Inferior parietal cortex (tissue), 1 donor: ENCODE results near the gene AFAP1L2.

Source experiments
- DNase-seq: peaks from one replicate; pipeline ENCODE4 v3.0.0-alpha.2; 2016; ENCODE audit errors: extremely low spot score

Gene AFAP1L2

DNA sequence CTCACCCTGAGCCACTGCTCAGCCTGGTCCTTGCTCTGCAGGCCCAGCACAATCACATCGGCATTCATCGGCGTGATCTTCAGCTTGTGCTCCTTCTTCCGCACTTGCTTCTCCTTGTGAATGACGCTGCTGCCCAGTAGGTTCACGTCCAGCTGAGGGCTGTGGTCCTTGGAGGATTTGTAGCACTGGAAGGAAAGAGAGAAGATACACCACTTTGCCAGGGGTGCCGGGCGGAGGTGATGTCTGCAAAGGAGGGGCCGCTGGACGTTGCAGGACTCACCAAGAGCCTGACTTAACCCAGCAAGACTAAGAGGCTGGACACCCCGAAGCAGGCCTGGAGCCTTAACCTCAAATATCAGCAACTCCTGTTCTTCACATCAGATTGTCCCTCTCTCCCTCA is 90.4 kb downstream of the AFAP1L2 start:
- DNase-seq: no peak

DNA sequence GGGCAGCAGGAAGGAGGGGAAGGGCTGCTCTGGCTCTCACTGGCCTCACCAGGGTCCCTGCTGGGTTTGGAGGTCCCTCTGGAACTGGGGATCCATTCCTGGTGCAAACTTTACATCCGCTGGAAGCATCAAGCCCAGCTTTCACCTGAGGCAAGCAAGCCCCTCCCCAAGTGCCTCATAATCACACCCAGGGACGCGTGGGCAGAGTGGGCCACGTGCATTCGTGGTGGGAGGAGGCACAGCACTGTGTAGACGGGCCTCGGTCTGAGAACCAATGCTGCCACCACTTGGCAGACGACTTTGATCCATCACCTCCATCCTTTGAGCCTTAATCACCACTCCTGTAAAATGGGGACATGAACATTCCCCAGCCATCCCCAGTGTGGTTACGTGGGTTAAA is 91.2 kb downstream of the AFAP1L2 start:
- DNase-seq: no peak

DNA sequence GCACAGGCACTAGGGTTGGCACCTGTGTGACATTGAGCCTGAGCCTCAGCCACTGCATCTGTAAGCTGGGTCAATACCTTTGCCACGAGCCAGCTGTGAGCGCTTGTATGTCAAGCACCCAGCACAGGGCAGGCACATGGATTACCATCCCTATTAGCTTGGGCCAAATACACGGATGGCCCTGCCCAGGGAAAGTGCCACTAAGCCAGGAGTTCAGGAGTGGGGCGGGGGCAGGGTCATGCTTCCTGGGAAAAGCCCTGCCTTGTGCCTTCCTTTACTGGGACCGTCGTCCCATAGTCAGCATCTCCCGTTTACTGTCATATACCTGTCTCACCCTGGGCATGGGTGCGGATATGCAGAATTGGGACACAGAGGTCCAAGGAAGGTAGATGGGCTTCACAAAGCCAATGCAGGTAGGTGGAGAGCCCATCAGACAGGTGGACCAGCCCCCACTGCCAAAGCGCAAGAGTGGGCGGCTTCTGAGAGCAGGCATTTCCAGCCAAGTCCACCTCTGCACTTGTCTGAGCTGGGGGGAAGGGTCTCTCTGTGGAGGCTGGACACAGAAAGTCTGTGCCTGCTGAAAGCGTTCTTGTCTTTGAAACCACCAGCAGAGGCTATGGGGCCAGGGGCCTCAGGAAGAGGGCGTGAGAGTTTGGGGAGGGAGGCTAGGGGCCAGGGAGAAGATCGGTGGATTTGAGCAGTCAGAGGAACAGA is 92.6 kb downstream of the AFAP1L2 start:
- DNase-seq: no peak

DNA sequence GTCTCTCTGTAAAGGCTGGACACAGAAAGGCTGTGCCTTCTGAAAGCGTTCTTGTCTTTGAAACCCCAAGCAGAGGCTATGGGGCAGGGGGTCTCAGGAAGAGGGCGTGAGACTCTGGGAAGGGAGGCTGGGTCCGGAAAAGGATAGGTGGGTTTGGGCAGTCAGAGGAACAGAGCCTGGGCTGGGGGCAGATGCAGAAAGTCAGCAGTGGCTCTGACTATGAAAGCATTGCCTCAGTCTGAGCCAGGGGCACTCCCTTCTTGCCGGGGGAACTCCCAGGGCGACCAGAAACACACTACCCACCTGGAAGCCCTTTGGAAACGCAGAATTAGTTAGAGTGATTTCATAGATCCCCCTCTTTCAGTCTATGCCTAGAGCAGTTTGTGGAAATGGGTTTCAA is 93.3 kb downstream of the AFAP1L2 start:
- DNase-seq: no peak

DNA sequence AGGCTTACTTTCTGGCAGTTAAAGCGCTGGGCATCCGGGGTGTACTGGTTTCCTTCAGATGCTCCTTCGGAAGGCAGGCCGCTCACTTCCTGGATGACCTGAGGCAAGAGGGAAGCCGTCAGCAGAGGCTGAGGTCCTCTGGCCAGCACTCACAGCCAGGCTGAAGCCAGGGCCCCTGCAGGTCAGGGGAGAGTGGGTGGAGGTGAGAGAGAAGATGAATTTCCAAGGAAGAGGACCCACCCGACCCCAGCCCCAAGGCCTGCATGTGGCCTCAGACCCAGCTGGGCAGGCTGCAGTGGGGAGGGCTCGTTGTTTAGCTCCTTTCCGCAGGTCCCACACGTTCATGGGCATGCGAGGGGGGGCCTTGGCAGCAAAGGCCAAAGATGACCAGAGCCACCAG is 94.0 kb downstream of the AFAP1L2 start:
- no peak for DNase-seq

DNA sequence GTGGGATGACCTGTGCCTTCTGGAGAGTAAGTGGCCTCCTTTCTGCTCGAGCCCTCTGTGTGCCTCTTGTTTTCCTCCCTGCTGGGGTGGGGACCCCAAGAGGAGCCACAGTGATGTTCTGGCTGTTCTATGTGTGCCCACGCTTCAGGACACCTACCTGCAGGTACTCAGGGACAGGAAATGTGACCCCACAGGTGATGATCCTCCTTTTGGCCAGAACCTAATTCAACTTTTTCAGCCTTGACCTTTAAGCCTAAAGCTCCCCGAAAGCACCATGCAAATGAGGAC is 95.0 kb downstream of the AFAP1L2 start:
- DNase-seq: no peak

DNA sequence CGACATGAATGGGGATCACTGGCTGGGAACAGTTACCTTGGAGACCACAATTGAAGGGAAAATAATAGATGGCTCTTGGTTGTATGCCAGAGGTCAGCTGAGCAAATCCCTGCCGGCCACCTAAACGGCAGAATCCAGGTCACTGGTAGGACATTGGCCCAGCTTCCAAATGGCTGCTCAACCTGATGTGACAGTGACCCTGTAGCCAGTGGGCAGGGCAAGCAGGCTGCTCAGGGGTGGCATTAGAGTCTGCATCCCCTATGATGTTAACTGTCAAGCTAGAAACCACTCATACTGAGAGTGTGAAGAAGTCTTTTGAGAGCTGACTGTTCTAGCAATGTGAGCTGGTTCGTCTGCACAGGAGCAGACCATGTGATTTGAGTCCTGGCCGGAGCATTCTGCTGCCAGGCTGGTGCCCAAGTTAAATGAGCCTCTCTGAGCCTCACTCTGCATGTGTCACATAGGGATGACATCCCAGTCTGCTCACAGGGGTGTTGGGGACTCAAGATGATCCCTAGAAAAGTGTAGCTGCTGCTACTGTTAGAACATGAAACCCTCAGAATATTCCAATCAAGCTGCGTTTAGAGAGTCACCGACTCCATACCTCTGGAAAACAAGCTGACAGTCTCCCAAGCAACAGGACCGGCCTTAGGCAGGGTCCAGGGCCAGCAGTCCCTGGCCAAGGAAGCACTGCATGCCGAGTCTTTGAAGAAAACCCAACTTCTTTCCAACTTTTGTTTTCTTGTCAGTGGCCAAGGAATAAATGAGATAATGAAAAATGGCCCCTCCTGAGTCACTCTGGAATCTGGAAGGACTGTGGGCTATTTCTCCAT is 95.6 kb downstream of the AFAP1L2 start:
- DNase-seq: peak; percentile 27

DNA sequence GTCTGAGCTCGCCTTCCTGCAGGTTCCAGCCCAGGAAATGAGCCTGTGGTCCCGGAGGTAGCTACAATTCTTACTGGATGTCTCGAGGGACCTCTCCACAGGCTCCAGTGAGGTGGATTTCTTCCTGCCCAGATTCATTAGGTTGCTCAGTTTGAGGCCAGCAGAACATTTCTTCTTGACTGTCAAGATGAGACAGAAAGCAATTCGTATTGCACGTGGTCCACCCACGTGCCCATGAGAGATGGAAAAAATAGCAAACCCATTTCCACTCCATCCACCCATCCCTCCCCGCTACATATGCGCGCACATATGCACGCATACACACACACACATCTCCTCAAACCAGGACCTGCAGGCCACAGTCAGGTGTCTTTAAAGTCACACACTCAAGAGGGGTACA is 96.6 kb downstream of the AFAP1L2 start:
- DNase-seq: peak; percentile 40

DNA sequence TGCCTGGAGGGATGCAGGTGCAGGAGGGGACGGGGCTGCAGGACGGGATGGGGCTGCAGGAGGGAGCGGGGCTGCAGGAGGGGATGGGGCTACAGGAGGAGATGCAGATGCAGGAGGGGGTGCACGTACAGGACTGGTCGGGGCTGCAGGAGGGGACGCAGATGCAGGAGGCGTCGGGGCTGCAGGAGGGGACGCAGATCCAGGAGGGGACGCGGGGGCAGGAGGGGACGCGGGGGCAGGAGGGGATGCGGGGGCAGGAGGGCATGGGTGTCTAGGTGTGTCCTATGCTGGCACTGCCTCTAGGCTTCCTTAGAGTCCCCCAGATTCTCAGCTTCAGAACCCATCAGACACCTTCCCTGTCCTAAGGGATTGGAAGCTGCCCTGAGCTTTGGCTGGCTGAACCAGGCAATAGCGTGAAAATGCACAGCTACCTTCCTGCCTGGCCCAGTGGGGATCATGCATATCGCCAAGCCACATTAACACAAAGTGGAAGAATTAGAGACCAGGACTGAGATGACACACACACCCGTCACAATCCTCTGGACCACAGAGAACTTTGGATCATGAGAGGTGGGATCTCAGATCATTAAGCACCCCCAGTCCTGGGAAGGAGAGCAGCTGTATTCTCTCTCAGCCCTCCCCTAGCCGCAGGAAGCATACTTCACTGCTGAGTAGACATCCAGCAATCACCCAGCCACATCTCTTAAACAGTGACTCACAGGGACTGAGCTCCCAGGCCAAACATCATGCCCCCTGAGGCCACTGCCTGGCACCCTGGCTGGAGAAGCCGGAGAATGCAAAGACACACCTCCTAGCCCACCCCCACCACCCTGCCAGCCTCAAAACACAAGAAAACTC is 98.0 kb downstream of the AFAP1L2 start:
- no peak for DNase-seq

DNA sequence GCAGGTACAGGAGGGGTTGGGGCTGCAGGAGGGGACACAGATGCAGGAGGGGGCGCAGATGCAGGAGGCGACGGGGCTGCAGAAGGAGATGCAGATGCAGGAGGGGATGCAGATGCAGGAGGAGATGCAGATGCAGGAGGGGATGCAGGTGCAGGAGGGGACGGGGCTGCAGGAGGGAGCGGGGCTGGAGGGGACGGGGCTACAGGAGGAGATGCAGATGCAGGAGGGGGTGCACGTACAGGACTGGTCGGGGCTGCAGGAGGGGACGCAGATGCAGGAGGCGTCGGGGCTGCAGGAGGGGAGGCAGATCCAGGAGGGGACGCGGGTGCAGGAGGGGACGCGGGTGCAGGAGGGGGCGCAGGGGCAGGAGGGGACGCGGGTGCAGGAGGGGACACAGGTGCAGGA is 98.8 kb downstream of the AFAP1L2 start:
- no peak for DNase-seq

DNA sequence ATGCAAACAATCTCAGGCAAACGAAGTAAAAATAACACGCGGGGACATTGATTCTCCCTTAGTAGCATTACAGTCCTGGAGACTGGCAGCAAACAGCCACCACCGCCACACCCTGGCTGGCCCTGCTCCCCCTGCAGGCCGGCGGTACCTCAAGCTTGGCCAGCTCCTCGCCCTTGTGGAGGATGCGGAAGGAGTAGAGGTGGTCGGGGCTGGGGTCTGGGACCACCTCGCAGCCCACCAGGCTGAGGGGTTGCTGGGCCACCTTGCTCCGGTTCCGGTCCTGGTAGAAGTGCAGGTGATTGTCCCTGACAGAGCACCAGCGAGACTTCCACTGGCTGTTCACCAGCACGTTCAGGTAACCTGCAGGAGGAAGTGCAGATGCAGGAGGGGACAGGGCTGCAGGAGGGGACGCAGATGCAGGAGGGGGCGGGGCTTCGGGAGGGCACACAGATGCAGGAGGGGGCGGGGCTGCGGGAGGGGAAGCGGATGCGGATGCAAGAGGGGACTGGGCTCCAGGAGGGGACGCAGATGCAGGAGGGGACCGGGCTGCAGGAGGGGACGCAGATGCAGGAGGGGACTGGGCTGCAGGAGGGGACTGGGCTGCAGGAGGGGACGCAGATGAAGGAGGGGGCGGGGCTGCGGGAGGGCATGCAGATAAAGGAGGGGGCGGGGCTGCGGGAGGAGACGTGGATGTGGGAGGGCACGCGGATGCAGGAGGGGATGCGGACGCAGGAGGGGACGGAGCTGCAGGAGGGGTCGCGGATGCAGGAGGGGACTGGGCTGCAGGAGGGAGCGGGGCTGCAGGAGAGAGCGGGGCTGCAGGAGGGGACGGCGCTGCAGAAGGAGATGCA is 99.5 kb downstream of the AFAP1L2 start:
- DNase-seq: no peak

DNA sequence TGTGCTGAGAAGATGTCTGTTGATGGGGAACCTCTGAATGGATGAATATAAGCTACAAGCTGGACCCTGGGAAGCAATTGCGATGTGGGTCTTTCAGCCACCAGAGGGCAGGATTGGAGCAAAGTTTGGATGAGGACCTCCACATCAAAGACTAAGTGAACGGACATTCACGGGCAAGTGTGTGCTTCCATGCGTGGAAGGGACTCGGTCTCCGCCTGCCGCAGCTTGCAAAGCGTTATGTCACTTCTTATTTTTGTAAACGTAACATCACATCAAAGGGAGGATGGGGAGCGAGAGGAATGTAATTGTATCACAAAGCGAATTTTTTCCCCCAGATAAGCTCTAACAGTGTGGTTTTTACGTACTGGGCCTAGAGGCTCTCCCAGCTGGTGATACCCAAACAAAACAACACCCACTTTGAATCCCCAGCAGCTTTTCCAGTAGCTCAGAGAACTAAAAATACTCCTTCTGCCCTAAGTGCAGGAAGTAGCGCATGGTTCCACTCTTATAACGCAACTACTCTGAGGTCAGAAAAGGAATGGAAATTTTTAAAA is 100.2 kb downstream of the AFAP1L2 start:
- peak; percentile 95 for DNase-seq

DNA sequence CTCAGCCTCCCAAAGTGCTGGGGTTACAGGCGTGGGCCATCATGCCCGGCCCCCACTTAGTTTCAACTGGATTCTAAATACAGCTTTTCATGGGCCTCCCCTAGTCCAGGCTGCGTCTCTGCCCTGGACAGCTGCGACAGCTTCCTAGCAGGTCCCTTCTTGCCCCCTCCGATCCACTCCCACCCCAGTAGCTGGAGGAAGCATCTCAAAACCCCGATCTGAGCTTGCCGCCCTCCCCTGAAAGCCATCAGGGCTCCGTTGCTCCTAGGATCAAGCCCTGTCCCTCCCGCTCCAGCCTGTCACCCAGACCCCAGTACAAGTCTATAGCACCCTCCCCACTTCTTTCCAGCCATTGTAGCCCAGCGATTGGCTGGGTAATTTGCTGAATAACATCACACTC is 100.7 kb downstream of the AFAP1L2 start:
- DNase-seq: no peak

DNA sequence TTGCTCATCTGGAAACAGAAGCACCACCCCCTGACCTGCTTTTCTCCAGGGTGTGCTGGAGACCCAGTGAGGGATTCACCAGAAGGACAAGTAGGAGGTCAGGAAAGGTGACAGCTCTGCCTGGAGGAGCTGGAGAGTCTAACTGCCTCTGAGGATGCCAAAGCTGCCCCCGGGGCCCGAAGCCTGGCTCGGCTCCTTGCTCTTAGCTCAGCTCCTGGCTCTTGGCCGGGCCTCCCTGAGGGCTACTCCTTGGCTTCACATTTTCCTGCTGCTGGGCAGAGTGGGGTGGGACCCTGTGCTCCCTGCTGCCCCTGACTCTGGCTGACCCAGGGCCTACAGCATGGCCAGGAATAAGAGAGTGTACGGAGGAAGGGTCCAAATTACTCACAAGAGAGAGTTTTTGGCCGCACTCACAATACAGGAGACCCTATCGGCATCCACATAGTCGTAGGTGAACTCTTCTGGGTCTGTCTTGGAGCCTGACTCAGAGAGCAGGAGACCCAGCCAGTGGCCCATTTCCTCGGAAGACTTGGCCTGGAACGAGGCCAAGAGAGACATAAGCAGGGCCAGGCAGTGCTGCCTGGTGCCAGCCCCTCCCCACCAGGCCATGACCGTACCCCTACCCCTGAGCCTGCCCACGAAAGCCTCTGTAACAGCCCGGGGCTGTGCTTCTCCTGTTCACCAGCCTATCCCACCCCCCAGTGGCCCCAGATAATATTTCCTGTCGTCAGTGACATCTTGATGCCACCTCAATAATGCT is 102.2 kb downstream of the AFAP1L2 start:
- no peak for DNase-seq

DNA sequence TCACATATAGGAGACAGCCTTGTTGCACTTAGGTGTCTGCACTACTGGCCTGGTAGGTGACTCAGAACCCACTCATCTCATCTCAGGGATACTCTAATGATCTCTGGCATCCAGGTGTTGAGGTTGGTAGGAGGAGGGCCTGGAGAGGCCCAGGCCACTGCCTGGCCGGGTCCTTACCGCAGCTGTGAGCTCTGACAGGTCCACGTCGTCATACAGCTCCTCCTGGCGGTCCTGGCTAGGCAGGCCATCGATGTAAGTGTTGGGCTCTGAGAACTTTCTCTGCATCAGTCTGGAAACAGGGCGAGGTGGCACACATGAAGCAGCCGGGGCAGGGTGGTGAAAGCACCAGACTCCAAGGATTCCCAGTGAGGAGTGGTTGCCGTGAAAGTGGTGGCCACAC is 103.1 kb downstream of the AFAP1L2 start:
- DNase-seq: no peak

DNA sequence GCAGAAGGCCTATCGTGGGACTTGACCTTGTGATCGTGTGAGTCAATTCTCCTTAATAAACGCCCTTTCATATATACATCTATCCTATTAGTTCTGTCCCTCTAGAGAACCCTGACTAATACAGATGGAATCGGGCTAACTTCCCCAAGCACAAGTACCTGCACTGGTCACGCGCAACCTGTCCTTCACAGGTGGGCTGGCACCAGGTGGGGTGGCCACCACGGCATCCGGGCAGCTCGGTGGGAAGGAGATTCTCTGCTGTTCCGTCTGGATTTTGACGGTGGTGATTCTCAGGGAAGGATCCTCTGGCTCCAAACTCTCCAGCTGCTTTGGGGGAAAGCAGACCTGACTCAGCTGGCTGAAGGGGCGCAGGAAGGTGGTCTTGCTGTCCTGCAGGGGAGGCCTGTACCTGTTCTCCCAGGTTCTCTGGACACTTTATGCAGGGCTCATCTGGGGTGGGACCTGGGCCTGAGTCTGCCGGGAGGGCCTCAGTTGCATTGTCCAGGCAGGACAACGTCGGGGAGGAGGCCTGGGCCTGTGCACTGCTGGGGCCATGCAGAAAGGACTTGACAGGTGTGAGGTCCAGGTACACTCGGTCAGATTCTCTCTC is 104.2 kb downstream of the AFAP1L2 start:
- DNase-seq: no peak

DNA sequence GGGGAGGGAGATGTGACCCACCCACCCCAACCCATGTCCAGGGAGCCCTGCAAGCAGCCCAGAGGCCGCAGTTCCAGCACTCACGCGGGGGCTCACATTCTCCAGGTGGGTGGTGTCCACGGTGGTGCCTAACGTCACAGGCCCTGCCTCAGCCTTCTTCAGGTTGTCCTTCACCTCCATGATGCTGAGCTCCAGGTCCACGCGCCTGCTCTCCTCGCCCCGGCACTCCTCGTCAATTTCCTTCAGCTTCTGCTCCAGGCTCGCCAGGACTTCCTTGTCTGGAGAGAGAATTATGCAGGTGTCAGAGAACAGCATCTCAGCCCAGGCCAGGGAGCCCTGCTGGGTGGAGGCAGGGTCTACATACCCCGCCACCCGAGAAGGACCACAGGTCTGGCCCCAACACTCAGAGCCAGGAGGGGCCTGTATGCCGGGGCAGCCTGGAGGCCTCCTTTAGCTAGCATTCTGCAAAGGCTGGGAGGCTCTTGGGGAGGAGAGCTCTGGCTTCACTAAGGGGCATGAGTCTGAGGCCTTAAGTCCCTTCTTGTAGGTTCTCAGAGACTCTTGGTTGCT is 107.1 kb downstream of the AFAP1L2 start:
- no peak for DNase-seq

DNA sequence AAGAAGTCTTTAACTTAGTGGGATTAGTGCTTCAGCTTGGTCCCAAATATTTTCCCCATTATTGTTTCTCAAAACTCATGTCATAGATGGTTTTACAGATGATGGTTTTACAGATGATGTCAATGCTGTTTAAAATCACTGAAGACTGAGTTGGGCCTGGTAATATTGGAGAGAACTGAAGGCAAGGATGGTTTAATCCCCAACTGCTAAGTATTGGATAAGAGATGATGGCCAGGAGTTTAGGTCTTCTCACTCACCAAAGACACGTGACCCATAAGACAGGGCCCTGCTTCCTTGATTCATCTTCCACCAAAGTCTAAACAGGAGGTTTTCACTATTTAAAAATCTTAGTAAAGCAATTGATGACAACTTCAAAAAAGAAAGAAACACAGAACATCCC is 108.9 kb downstream of the AFAP1L2 start:
- DNase-seq: no peak

DNA sequence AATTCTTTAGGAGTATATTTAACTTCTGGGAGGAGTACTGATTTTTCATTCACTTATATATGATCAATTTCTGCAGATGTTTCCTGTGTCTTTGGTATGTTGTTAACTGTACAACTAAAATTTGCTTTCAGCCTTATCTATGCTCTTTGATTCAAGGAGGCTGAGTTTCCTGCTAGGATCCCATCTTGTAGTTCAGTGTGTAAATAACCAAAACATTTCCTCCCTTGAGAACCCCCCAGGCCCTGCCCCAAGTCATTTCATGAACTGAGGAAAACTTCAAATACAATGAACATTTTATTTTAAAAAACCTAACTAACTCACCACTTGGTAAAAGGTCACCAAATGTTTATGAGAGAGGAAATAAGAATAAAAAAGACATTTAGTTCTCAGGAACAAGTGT is 109.8 kb downstream of the AFAP1L2 start:
- DNase-seq: no peak

DNA sequence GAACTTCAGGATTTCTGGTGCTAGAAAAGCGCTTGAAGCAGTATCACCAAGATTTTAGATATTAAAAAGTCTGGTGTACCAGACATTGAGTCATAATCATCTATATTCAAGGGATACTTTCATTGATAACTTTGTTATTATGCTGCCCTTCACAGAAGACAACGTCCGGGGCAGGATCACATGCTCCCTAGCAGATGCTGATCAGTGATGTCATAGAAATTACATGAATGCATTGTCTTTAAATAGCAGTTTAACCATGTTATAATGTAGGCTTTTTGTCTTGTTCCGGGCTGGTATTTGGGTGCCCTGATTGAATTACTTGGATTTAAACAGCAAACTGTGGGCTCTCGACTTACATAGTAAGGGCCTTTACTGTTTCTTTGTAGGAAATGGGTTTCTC is 111.2 kb downstream of the AFAP1L2 start:
- no peak for DNase-seq
